GM12878 (cell line): ENCODE data around the gene THYN1. TPM values are rescaled to one million over a fixed set of nuclear protein-coding genes. Genes with fewer than 3 reads are reported as not detected.

Experiments
- ATAC-seq: fragments of 200-7000 bp; cut with Tn5 transposase; 3 replicates; pipeline ENCODE4 v1.9.1; 2020; ENCODE audit warnings: mild to moderate bottlenecking, moderate library complexity
- BruUV-seq: library from RNA; stranded (reverse); fragments of 400-500 nt; replicated peaks from 2 replicates; lab custom pipeline; 2021; lab: Mats Ljungman, UMichigan
- CTCF ChIA-PET: fragments of 300-600 bp; sonication (Branson Sonifier 250); formaldehyde crosslinking; extraction: SDS; loops from one replicate; lab custom pipeline; 2021; ENCODE audit warnings: inconsistent platforms; lab: Yijun Ruan, JAX
- POLR2A ChIA-PET: fragments of 350-600 bp; formaldehyde crosslinking; extraction: SDS; loops from one replicate; lab custom pipeline; 2021; ENCODE audit warnings: inconsistent platforms; lab: Charles Lee
- RAD21 ChIA-PET: fragments of 300-600 bp; sonication (Branson Sonifier 250); formaldehyde crosslinking; loops from one replicate; lab custom pipeline; 2023; ENCODE audit warnings: antibody characterized with exemption; ENCODE audit not compliant: unreplicated experiment; lab: Charles Lee
- SMC1A ChIA-PET: fragments of 300-600 bp; sonication (Branson Sonifier 250); formaldehyde crosslinking; loops from one replicate; lab custom pipeline; 2023; ENCODE audit not compliant: unreplicated experiment, uncharacterized antibody; lab: Charles Lee
- DNase-seq: peaks from one replicate; pipeline ENCODE4 v3.0.0-alpha.2; 2011; ENCODE audit warnings: low read depth, low spot score
- FAIRE-seq: peaks from 3 replicates; lab custom pipeline; 2011; peaks lifted over from hg19 to GRCh38; lab: Jason Lieb, UNC
- H2AFZ ChIP-seq: 2 replicates; pipeline ENCODE4 v1.6.0; 2011; ENCODE audit warnings: low read depth, low read length, control low read depth; ENCODE audit not compliant: control insufficient read depth
- H3K27ac ChIP-seq: 2 replicates; pipeline ENCODE4 v1.5.1; 2011; ENCODE audit warnings: control low read depth; ENCODE audit not compliant: control insufficient read depth, insufficient read depth
- H3K27me3 ChIP-seq, 2 experiments: replicated peaks in 1 of 2; 2 replicates each; pipeline versions ENCODE4 v1.6.0 to v1.6.1; 2011; ENCODE audit warnings: low read length in 1 of 2; ENCODE audit not compliant: control insufficient read depth in 2 of 2, insufficient read depth in 2 of 2
- H3K36me3 ChIP-seq, 2 experiments: 2 replicates each; pipeline ENCODE4 v1.5.1; 2011; ENCODE audit warnings: low read length in 1 of 2; ENCODE audit not compliant: control insufficient read depth in 2 of 2, insufficient read depth in 2 of 2
- H3K4me1 ChIP-seq: 2 replicates; pipeline ENCODE4 v1.6.1; 2011; ENCODE audit warnings: mild to moderate bottlenecking, low read length, moderate library complexity, mixed read lengths; ENCODE audit not compliant: control insufficient read depth, insufficient read depth
- H3K4me2 ChIP-seq: 2 replicates; pipeline ENCODE4 v1.6.0; 2011; ENCODE audit warnings: control low read depth; ENCODE audit not compliant: control insufficient read depth, insufficient read depth
- H3K4me3 ChIP-seq: fragments of 200-600 bp; sonication (generic); 2 replicates; pipeline ENCODE4 v1.5.1; 2016
- H3K79me2 ChIP-seq: 2 replicates; pipeline ENCODE4 v1.6.0; 2011; ENCODE audit warnings: low read length; ENCODE audit not compliant: control insufficient read depth, insufficient read depth
- H3K9ac ChIP-seq: 2 replicates; pipeline ENCODE4 v1.8.0; 2011; ENCODE audit warnings: low read length, control low read depth, mixed read lengths; ENCODE audit not compliant: control insufficient read depth, insufficient read depth
- H3K9me3 ChIP-seq: replicated peaks from 3 replicates; pipeline ENCODE4 v1.5.1; 2011; ENCODE audit warnings: mild to moderate bottlenecking, low read length; ENCODE audit not compliant: control insufficient read depth, insufficient read depth
- H4K20me1 ChIP-seq: 2 replicates; pipeline ENCODE4 v1.6.0; 2011; ENCODE audit not compliant: control insufficient read depth, insufficient read depth
- HDGF ChIP-seq: fragments of 450-650 bp; IDR thresholded peaks from 2 replicates; pipeline ENCODE4 v1.6.1; 2016; ENCODE audit warnings: antibody characterized with exemption
- KLF5 ChIP-seq: fragments of 450-650 bp; IDR thresholded peaks from 2 replicates; pipeline ENCODE4 v1.6.1; 2014; ENCODE audit warnings: mild to moderate bottlenecking; ENCODE audit not compliant: partially characterized antibody
- PAX5 ChIP-seq: IDR thresholded peaks from 2 replicates; pipeline ENCODE4 v1.6.1; 2011; ENCODE audit warnings: low read depth, low read length, borderline replicate concordance
- RAD21 ChIP-seq: IDR thresholded peaks from 2 replicates; pipeline ENCODE4 v1.6.1; 2011; ENCODE audit warnings: mild to moderate bottlenecking, low read depth, low read length, moderate library complexity; ENCODE audit not compliant: insufficient read depth
- SMC3 ChIP-seq: IDR thresholded peaks from 2 replicates; pipeline ENCODE4 v1.6.1; 2011; ENCODE audit warnings: low read length, improper control_type of control experiment, borderline replicate concordance
- YY1 ChIP-seq: IDR thresholded peaks from 2 replicates; pipeline ENCODE4 v1.6.1; 2011; ENCODE audit warnings: low read depth, mild to moderate bottlenecking, low read length
- ZNF622 ChIP-seq: fragments of 450-650 bp; IDR thresholded peaks from 2 replicates; pipeline ENCODE4 v1.6.1; 2017; ENCODE audit warnings: mild to moderate bottlenecking, inconsistent platforms
- WGBS: methylation state at CpG from one replicate; pipeline ENCODE4 v1.1.6; 2016; ENCODE audit warnings: low lambda C conversion rate; ENCODE audit not compliant: insufficient replicate concordance, insufficient coverage; ENCODE audit errors: missing lambda C conversion rate; 5-methylcytosine and 5-hydroxymethylcytosine counted together
- in situ Hi-C: fragments of 300-500 bp; cut with MboI; formaldehyde crosslinking; loops from 9 replicates; pipeline ENCODE4 v1.14.3; 2018; ENCODE audit warnings: mixed read lengths
- intact Hi-C: fragments of 100-400 bp; cut with micrococcal nuclease; formaldehyde crosslinking; loops from one replicate; pipeline ENCODE4 v1.14.2; 2022; ENCODE audit not compliant: unreplicated experiment
- polyA plus RNA-seq, 11 experiments: library from polyadenylated mRNA; depleted of rRNA in 4 of 11; unstranded in 6 of 11; stranded (reverse) in 5 of 11; fragments of >200 nt; fragmentation: Nextera tagmentation in 4 of 11; fragmentation: Illumina TruSeq in 1 of 11; extraction: Ambion mirVana in 4 of 11; extraction: Trizol in 1 of 11; gene quantifications; 1 replicate in 1 of 11; 2 replicates in 10 of 11; pipeline versions ENCODE4 v1.2.1 to v1.2.3, GENCODE V29; 2011 to 2016; ENCODE audit warnings: inconsistent platforms in 2 of 11, missing spikeins in 2 of 11, low read depth in 1 of 11
- total RNA-seq, 4 experiments: library from RNA; depleted of rRNA in 3 of 4; stranded (reverse); fragments of >200 nt in 3 of 4; fragmentation: Illumina TruSeq in 1 of 4; extraction: Trizol in 1 of 4; gene quantifications; 2 replicates each; pipeline versions ENCODE4 v1.2.1 to v1.2.3, GENCODE V29; 2013 to 2021
- TF ChIP-seq, protein P1 (sequence below): fragments of 450-650 bp; IDR thresholded peaks from 2 replicates; pipeline ENCODE4 v1.6.1; 2017; ENCODE audit warnings: antibody characterized with exemption, mild to moderate bottlenecking, moderate library complexity
- TF ChIP-seq, protein P2 (sequence below): fragments of 450-650 bp; conservative IDR thresholded peaks from 2 replicates; pipeline ENCODE4 v1.6.1; 2017; ENCODE audit warnings: mild to moderate bottlenecking, moderate library complexity
- TF ChIP-seq, protein P3 (sequence below), 3 experiments: IDR thresholded peaks in 2 of 3; conservative IDR thresholded peaks in 1 of 3; 2 replicates each; pipeline ENCODE4 v1.5.1; 2011; ENCODE audit warnings: low read depth in 3 of 3, low read length in 3 of 3, mild to moderate bottlenecking in 3 of 3, control low read depth in 2 of 3, moderate library complexity in 2 of 3, inconsistent platforms in 1 of 3, mixed read lengths in 1 of 3; ENCODE audit not compliant: control insufficient read depth in 2 of 3, insufficient read depth in 1 of 3; ENCODE audit errors: extremely low read depth in 1 of 3

THYN1 gene
- total and polyA plus RNA-seq, 10 of the 15 experiments (the other 5 are each of a cell fraction or from before 2014, with no cell fraction given): 45.7 to 221 (median 96.3) TPM

DNA sequence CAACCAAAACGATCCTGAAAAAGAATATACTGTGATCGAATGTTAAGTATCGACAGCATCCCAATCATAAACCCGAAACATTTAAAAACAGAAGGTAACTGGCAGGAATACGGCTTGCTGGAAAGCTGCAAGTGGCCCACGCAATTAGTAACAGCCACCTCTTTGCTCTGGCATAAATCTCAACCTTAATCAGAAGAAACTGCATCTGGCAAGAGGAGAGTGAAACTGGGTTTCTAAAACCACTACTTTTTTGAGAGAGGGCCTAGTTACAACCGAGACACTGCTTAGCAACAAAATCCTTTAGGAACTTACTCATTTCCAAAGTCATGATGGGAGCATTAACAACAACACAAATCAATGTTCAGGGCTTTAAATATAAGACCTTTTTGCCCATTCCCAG is 37.3 kb downstream of the THYN1 start (continued):
- TF ChIP-seq, protein P1, sequence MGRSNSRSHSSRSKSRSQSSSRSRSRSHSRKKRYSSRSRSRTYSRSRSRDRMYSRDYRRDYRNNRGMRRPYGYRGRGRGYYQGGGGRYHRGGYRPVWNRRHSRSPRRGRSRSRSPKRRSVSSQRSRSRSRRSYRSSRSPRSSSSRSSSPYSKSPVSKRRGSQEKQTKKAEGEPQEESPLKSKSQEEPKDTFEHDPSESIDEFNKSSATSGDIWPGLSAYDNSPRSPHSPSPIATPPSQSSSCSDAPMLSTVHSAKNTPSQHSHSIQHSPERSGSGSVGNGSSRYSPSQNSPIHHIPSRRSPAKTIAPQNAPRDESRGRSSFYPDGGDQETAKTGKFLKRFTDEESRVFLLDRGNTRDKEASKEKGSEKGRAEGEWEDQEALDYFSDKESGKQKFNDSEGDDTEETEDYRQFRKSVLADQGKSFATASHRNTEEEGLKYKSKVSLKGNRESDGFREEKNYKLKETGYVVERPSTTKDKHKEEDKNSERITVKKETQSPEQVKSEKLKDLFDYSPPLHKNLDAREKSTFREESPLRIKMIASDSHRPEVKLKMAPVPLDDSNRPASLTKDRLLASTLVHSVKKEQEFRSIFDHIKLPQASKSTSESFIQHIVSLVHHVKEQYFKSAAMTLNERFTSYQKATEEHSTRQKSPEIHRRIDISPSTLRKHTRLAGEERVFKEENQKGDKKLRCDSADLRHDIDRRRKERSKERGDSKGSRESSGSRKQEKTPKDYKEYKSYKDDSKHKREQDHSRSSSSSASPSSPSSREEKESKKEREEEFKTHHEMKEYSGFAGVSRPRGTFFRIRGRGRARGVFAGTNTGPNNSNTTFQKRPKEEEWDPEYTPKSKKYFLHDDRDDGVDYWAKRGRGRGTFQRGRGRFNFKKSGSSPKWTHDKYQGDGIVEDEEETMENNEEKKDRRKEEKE: no peak
- TF ChIP-seq, protein P2, sequence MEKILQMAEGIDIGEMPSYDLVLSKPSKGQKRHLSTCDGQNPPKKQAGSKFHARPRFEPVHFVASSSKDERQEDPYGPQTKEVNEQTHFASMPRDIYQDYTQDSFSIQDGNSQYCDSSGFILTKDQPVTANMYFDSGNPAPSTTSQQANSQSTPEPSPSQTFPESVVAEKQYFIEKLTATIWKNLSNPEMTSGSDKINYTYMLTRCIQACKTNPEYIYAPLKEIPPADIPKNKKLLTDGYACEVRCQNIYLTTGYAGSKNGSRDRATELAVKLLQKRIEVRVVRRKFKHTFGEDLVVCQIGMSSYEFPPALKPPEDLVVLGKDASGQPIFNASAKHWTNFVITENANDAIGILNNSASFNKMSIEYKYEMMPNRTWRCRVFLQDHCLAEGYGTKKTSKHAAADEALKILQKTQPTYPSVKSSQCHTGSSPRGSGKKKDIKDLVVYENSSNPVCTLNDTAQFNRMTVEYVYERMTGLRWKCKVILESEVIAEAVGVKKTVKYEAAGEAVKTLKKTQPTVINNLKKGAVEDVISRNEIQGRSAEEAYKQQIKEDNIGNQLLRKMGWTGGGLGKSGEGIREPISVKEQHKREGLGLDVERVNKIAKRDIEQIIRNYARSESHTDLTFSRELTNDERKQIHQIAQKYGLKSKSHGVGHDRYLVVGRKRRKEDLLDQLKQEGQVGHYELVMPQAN: no peak

DNA sequence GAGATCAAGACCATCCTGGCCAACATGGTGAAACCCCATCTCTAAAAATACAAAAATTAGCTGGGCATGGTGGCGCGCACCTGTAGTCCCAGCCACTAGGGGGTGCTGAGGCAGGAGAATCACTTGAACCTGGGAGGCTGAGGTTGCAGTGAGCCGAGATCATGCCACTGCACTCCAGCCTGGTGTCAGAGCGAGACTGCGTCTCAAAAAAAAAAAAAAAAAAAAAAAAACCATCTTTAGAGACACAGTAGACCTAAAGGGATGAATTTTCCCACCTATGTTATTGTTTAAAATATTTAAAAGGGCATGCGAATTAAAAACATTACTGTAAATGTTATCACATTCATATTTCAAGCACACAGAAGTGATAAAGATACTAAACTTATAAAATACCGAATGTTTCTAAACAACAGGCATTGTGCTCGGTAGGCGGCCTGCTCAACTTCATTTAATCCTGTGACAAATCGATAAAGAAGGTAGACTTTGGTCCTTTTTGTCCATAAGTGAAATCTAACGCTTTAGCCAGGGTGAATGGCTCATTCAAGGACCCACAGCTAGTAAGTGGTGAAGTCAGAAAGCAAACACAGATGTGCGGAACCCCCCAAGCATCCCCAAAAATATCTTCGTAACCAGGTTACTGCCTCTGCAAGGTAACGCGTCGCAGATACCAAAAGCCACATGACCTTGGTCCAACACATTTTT is 45.5 kb downstream of the THYN1 start:
- SMC1A ChIA-PET: interaction anchor here (0.9 to 1.7 kb wide), 3 partner anchors 17 to 55 kb away, joined by 3 to 10 read pairs (median 3); partner anchors contain the start of gene VPS26B
- peak; percentile 62 for ATAC-seq
- H3K4me3 ChIP-seq: no peak overlapping the region
- no peak overlapping the region for H3K4me2 ChIP-seq
- H3K79me2 ChIP-seq: no peaks in the 10 kb centered on the region; the same call in none of the 2 replicates
- 76% methylated on average over 16 of the region's 16 CpGs for WGBS
- no peak overlapping the region for H2AFZ ChIP-seq
- RAD21 ChIA-PET: interaction anchor here (0.7 to 1.4 kb wide), 7 partner anchors 16 to 425 kb away, joined by 3 to 8 read pairs (median 3); partner anchors contain the start of genes NCAPD3 and VPS26B
- CTCF ChIA-PET: interaction anchor here (0.7 to 6.7 kb wide), 21 partner anchors 9 to 71 kb away, joined by 3 to 56 read pairs (median 4); partner anchors contain the start of genes ACAD8, THYN1 and VPS26B
- H3K27me3 ChIP-seq: no peaks in the 10 kb centered on the region
- H3K4me1 ChIP-seq: no peaks in the 10 kb centered on the region
- H3K9ac ChIP-seq: no peak overlapping the region
- H3K9me3 ChIP-seq: no peaks in the 10 kb centered on the region
- H3K27ac ChIP-seq: no peak overlapping the region
- no peaks in the 10 kb centered on the region; the same call in 1 of the 2 replicates for H4K20me1 ChIP-seq
- intact Hi-C loops: loop anchor here (2.0 to 10.0 kb wide), 3 partner anchors 15 to 147 kb away; partner anchors contain the start of genes ACAD8, NCAPD3 and THYN1
- in situ Hi-C loops: no loop called here
- DNase-seq: no peak
- BruUV-seq: no TSS peak
- peaks cover 10 to 29% of the 10 kb centered on the region in 2 experiments for H3K36me3 ChIP-seq
- TF ChIP-seq HDGF (peak; percentile 64; the same call in 1 of the 2 replicates), RAD21 (0 out of 2 replicates have a peak, but pooled peaks have one; percentile 26), SMC3 (peak; percentile 12; the same call in 1 of the 2 replicates), KLF5 (no peak), PAX5 (no peak), YY1 (0 out of 2 replicates have a peak, but pooled peaks have one; percentile 21), ZNF622 (no peak)
- TF ChIP-seq, protein P3, sequence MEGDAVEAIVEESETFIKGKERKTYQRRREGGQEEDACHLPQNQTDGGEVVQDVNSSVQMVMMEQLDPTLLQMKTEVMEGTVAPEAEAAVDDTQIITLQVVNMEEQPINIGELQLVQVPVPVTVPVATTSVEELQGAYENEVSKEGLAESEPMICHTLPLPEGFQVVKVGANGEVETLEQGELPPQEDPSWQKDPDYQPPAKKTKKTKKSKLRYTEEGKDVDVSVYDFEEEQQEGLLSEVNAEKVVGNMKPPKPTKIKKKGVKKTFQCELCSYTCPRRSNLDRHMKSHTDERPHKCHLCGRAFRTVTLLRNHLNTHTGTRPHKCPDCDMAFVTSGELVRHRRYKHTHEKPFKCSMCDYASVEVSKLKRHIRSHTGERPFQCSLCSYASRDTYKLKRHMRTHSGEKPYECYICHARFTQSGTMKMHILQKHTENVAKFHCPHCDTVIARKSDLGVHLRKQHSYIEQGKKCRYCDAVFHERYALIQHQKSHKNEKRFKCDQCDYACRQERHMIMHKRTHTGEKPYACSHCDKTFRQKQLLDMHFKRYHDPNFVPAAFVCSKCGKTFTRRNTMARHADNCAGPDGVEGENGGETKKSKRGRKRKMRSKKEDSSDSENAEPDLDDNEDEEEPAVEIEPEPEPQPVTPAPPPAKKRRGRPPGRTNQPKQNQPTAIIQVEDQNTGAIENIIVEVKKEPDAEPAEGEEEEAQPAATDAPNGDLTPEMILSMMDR (IDR thresholded peaks at IDR 0.05 in 2 of 3, conservative IDR thresholded peaks at IDR 0.05 in 1 of 3; ENCODE audit: control insufficient read depth in 2 of 3, extremely low read depth in 1 of 3, insufficient read depth in 1 of 3, low read depth in 3 of 3, low read length in 3 of 3): peak; percentile 25 to 50 (median 50); a peak in 5 of 6 replicates
- POLR2A ChIA-PET: interaction anchor here (0.9 kb wide), 1 partner anchor 46 kb away, joined by 3 read pairs; the partner anchor contains the start of genes ACAD8 and THYN1
- no peak for FAIRE-seq
